C4-2B (cell line): Measurements from ENCODE around the gene ERMARD.

Source experiments
- H3K27ac ChIP-seq: fragments of 450-650 bp; 2 replicates; pipeline ENCODE4 v1.5.1; 2017
- CTCF ChIP-seq: fragments of 450-650 bp; conservative IDR thresholded peaks from 2 replicates; pipeline ENCODE4 v1.5.1; 2017; ENCODE audit warnings: mild to moderate bottlenecking
- ZFX ChIP-seq: fragments of 450-650 bp; IDR thresholded peaks from 2 replicates; pipeline ENCODE4 v1.6.1; 2017

ERMARD gene

GRCh38 chr6:169828176-169828575, 76.8 kb downstream of the ERMARD start:
- no peak for TF ChIP-seq CTCF
- no peak overlapping the region for H3K27ac ChIP-seq

- TF ChIP-seq CTCF (no peak), ZFX (no peak)
- H3K27ac ChIP-seq = no peak overlapping the region
These were observed 78.4 kb downstream of the ERMARD start for GRCh38 chr6:169829786-169830185.

DNA sequence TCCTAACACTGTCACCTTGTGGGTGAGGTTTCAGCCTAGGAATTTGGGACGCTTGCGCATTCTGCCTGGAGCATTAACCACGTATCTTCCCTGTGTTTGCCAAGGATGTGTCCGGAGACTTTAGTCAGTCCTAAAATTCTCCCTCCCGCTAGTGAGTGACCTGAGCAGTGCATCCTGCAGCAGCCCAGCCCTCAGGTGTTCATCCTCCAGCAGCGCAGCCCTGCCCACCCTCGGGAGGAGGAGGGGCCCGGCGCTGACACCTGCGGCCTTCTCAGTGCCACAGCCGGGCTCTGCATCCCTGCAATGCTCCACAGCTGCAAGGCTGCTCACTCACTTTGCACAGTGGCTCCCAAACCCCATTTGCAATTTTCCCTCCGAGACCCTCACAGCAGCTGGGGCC, 79.5 kb downstream of the ERMARD start:
- no peak overlapping the region for H3K27ac ChIP-seq
- no peak for TF ChIP-seq ZFX
- TF ChIP-seq CTCF = no peak
